HEK293T (cell line): ENCODE results near the gene DOCK10.

Experiments
- CTCF ChIA-PET: fragments of 350-600 bp; formaldehyde crosslinking; extraction: SDS; loops from one replicate; lab custom pipeline; 2021; ENCODE audit warnings: antibody characterized with exemption, inconsistent platforms; lab: Yijun Ruan, JAX
- POLR2A ChIA-PET: fragments of 350-600 bp; formaldehyde crosslinking; extraction: SDS; loops from one replicate; lab custom pipeline; 2020; ENCODE audit warnings: antibody characterized with exemption, inconsistent platforms; lab: Yijun Ruan, JAX
- DNase-seq: peaks from one replicate; pipeline ENCODE4 v3.0.0; 2012; ENCODE audit warnings: mixed read lengths; ENCODE audit errors: extremely low spot score
- ARNT ChIP-seq: fragments of 450-650 bp; IDR thresholded peaks from 2 replicates; pipeline ENCODE4 v1.6.1; 2017; ENCODE audit warnings: mild to moderate bottlenecking
- BHLHE40 ChIP-seq: fragments of 450-650 bp; IDR thresholded peaks from 2 replicates; pipeline ENCODE4 v1.6.1; 2016; ENCODE audit warnings: mild to moderate bottlenecking, moderate library complexity, borderline replicate concordance
- CTBP1 ChIP-seq: fragments of 450-650 bp; IDR thresholded peaks from 2 replicates; pipeline ENCODE4 v1.6.1; 2016; ENCODE audit warnings: borderline replicate concordance
- ELF4 ChIP-seq: fragments of 450-650 bp; IDR thresholded peaks from 2 replicates; pipeline ENCODE4 v1.6.1; 2017; ENCODE audit warnings: antibody characterized with exemption
- FOXA1 ChIP-seq: fragments of 450-650 bp; IDR thresholded peaks from 2 replicates; pipeline ENCODE4 v1.6.1; 2016; ENCODE audit warnings: mild to moderate bottlenecking
- FOXK2 ChIP-seq: fragments of 450-650 bp; IDR thresholded peaks from 2 replicates; pipeline ENCODE4 v1.6.1; 2016; ENCODE audit warnings: mild to moderate bottlenecking
- FOXM1 ChIP-seq: fragments of 450-650 bp; IDR thresholded peaks from 2 replicates; pipeline ENCODE4 v1.6.1; 2017; ENCODE audit warnings: mild to moderate bottlenecking, borderline replicate concordance
- HDGF ChIP-seq: fragments of 450-650 bp; IDR thresholded peaks from 2 replicates; pipeline ENCODE4 v1.6.1; 2017; ENCODE audit warnings: antibody characterized with exemption, borderline replicate concordance
- L3MBTL2 ChIP-seq: fragments of 450-650 bp; conservative IDR thresholded peaks from 2 replicates; pipeline ENCODE4 v1.6.1; 2016; ENCODE audit warnings: mild to moderate bottlenecking
- LEF1 ChIP-seq: fragments of 450-650 bp; IDR thresholded peaks from 2 replicates; pipeline ENCODE4 v1.6.1; 2017; ENCODE audit warnings: mild to moderate bottlenecking, borderline replicate concordance
- NFRKB ChIP-seq: fragments of 450-650 bp; IDR thresholded peaks from 2 replicates; pipeline ENCODE4 v1.6.1; 2016; ENCODE audit warnings: mild to moderate bottlenecking, moderate library complexity
- SP1 ChIP-seq: fragments of 450-650 bp; IDR thresholded peaks from 2 replicates; pipeline ENCODE4 v1.6.1; 2017
- SUZ12 ChIP-seq: fragments of 450-650 bp; IDR thresholded peaks from 2 replicates; pipeline ENCODE4 v1.6.1; 2016; ENCODE audit warnings: mild to moderate bottlenecking
- TARDBP ChIP-seq: fragments of 450-650 bp; IDR thresholded peaks from 2 replicates; pipeline ENCODE4 v1.6.1; 2016
- ZNF384 ChIP-seq: fragments of 450-650 bp; IDR thresholded peaks from 2 replicates; pipeline ENCODE4 v1.6.1; 2016
- TF ChIP-seq, protein P1 (sequence below): fragments of 450-650 bp; IDR thresholded peaks from 2 replicates; pipeline ENCODE4 v1.6.1; 2016

DOCK10 gene

DNA sequence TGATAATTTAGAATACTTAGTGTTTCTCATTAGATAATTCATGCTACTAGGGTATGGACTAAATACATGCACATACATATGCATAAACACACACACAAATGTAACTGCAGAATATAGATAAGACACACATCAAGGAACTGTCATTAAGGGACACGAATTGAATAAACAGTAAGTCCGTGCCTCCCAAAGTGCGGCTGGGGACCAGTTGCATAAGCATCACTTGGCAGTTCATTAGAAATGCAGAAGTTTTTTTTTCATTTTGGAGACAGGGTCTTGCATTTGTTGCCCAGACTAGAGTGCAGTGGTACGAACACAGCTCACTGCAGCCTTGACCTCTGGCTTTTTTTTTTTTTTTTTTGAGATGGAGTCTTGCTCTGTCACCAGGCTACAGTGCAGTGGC lies 196.1 kb downstream of the DOCK10 start:
- POLR2A ChIA-PET = no interaction called here
- CTCF ChIA-PET = no interaction called here
- DNase-seq = no peak
- TF ChIP-seq, protein P1, sequence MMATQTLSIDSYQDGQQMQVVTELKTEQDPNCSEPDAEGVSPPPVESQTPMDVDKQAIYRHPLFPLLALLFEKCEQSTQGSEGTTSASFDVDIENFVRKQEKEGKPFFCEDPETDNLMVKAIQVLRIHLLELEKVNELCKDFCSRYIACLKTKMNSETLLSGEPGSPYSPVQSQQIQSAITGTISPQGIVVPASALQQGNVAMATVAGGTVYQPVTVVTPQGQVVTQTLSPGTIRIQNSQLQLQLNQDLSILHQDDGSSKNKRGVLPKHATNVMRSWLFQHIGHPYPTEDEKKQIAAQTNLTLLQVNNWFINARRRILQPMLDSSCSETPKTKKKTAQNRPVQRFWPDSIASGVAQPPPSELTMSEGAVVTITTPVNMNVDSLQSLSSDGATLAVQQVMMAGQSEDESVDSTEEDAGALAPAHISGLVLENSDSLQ = no peak
- TF ChIP-seq L3MBTL2 = no peak
- no peak for TF ChIP-seq LEF1

DNA sequence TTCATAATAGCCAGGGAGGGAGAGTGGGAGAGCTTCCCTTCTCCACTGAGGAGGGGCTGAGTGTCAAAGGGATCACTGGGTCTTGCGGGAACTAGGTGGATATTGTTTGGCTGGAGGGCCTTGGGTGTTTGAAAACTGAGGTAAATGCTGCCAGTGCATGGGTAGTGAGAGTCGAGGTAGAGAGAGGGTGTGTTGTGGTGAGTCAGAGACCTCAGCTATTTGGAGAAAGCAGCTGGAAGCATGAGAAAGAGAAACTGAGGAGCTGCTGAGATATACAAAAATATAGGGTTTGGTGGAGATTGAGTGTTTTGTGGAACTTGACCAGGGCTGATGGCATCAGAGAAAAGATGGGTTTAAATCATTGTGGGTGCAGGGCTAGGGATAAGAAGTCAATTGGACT lies 199.1 kb downstream of the DOCK10 start:
- DNase-seq = no peak
- CTCF ChIA-PET = no interaction called here
- POLR2A ChIA-PET = no interaction called here
- TF ChIP-seq SUZ12 (no peak), TARDBP (no peak), SP1 (no peak), ARNT (no peak), L3MBTL2 (no peak), CTBP1 (no peak), NFRKB (no peak), ELF4 (no peak), ZNF384 (no peak)
- TF ChIP-seq, protein P1 = no peak

DNA sequence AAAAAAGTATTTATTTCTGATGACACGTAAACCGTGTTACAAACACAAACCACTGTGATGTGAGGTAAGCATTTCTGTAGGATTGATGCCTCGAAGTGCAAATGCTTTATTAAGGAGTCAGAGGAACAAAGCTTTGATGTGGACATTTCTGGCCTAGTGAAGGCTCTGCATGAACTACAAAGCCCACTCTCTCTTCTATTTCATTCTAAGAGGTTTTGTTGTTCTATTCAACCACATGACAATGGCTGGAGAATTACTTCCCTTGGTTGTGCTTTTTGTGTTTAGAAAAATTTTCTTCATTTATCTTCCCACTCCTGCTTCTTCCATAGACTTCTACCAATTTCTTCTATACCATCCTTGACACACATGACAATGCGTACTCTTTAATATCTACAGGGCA lies 200.4 kb downstream of the DOCK10 start:
- POLR2A ChIA-PET = no interaction called here
- TF ChIP-seq HDGF (no peak), FOXK2 (no peak), ZNF384 (no peak), FOXM1 (no peak), NFRKB (no peak), CTBP1 (no peak), ARNT (no peak), TARDBP (no peak), SUZ12 (no peak), LEF1 (no peak), L3MBTL2 (no peak), FOXA1 (no peak), BHLHE40 (no peak), ELF4 (no peak), SP1 (no peak)
- TF ChIP-seq, protein P1 = no peak
- DNase-seq = no peak
- CTCF ChIA-PET = no interaction called here

DNA sequence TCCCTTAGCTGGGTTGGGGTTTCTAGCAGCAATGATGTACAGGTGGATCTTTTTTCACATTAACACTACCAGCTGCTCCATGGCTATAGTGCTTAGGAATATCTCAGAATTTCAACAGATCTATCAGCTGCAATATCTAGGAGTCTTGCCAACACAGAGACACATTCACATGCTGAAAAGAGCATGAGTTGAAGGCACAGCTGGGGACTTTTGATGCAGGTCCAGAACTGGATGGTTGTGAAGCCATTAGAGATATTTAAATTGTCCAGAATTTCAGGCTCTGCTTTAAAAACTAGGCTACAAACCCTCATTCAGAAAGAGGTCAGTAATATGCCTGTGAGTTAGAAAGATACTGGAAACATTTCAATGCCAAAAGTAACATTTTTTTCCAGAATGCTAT lies 203.9 kb downstream of the DOCK10 start:
- TF ChIP-seq CTBP1 (no peak), LEF1 (no peak), ELF4 (no peak), L3MBTL2 (no peak), BHLHE40 (no peak), HDGF (no peak), SP1 (no peak), FOXA1 (no peak), SUZ12 (no peak), FOXK2 (no peak), ARNT (no peak), ZNF384 (no peak), TARDBP (no peak)
- TF ChIP-seq, protein P1 = no peak
- CTCF ChIA-PET = no interaction called here
- POLR2A ChIA-PET = no interaction called here

DNA sequence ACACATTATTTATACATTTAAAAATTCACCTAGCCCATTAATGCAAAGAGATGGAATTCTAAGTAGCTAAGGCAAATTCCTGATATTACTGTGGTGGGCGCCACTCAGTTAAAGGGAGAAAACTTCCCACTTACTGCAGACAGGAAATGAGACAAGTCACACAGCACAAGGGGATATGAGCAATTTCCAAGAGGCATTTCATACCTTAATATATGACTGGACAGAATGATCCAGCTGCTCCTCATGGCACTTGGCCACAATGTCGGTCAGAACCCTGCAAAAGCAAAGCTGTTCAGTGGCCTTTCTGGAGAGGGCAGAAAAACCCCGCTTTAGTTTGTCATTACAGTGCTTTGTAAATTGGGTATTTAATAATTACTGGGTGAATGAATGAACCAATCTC lies 204.7 kb downstream of the DOCK10 start:
- ChIA-PET CTCF (no interaction called here), POLR2A (no interaction called here)
- no peak for TF ChIP-seq CTBP1
- no peak for TF ChIP-seq BHLHE40
- TF ChIP-seq SP1 = no peak
- TF ChIP-seq ARNT = no peak
- no peak for TF ChIP-seq L3MBTL2
- TF ChIP-seq TARDBP = no peak
- no peak for TF ChIP-seq HDGF
- no peak for TF ChIP-seq FOXK2
- TF ChIP-seq SUZ12 = no peak
- TF ChIP-seq NFRKB = no peak
- TF ChIP-seq ZNF384 = no peak
- no peak for TF ChIP-seq ELF4
- DNase-seq = no peak

More for the DNA sequence above, 203.9 kb downstream of the DOCK10 start:
- DNase-seq = no peak

DNA sequence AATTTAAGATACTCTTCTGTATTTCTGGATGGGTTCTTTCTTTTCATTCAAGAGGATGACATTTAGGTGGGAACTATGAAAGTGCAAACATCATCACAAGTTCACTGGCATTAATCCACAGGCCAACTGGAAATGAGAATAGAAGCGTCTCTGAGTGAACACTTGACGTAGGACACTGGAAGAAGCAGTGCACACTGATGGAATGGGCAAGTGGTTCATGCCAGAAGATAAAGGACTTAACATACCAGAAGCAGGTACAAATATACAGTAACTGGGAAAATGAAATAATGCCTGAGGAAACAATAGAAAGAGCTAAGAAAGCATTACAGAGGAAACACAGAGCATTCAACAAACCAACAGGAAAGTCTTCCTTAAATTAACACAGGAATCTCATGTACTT lies 205.2 kb downstream of the DOCK10 start:
- ChIA-PET CTCF (no interaction called here), POLR2A (no interaction called here)
- TF ChIP-seq FOXA1 = no peak
- no peak for TF ChIP-seq FOXM1
- TF ChIP-seq BHLHE40 = no peak
- no peak for TF ChIP-seq SUZ12
- TF ChIP-seq, protein P1 = no peak
- no peak for TF ChIP-seq LEF1
- TF ChIP-seq ZNF384 = no peak
- no peak for TF ChIP-seq TARDBP
- no peak for TF ChIP-seq L3MBTL2
- no peak for TF ChIP-seq CTBP1
- no peak for TF ChIP-seq ARNT
- no peak for TF ChIP-seq HDGF
- no peak for TF ChIP-seq NFRKB
- no peak for TF ChIP-seq ELF4
- no peak for TF ChIP-seq SP1
- no peak for TF ChIP-seq FOXK2
- DNase-seq = no peak
